Measurements from ENCODE around the gene SHMT1. TPM values are rescaled to one million over a fixed set of nuclear protein-coding genes. Genes with fewer than 3 reads are reported as not detected.
"Not testable (repeated sequence)": the region's sequence is repeated elsewhere in the genome, so short reads cannot be mapped to it uniquely, and the experiment has no call there.

SHMT1 gene
- 100 to 1,000 TPM in 3 of 4 donors, 10 to 100 TPM in 1; 75.9 to 128 (median 110) TPM for total RNA-seq

DNA sequence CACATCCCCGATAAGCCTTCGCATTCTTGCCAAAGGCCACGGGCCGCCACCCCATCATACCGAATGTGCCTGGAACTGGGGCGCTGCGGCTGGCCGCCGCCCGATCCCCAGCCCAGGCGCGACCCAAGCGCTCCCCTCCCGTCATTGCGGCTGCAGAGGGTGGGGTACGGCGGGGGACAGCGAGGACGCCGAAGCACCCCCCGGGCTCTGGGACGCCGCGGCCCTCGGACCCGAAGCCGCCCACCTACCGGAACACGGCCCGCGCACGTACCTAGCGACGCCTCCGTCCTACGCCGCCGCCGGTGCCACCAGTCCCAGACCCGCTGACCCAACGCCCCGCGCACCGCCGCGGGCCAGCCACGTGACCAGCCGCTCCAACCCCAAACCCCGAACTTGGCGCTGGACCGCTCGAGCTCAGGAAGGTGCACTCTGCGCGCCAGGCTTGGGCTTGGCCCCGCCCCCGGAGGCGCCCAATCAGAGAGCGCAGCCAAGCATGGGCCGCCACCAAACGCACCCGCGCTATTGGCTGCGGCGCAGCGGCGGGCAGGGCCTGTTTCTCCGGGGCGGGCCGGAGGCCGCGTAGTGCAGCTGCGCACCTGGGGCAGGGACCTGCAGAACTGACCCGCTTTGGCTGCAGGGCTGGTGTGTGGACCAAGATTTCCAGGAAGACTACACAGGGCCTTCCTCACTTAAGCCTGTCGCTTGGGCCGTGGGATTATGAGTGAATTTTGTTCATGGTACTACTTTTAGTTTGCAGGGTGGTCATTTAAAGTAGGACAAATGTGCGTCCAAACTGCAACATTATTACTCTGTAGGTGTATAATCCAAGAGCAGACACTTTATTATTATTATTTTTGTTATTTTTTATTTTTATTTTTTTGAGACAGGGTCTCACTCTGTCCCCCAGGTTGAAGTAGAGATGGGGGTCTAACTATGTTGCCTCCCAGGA lies at the start of gene SHMT1:
SHMT1 (minus strand) TSS at position 450 of the 949 bp plus-strand sequence. CDS start 7,569 bp downstream, outside the sequence.
- TF ChIP-seq CTCF (IDR thresholded peaks at IDR 0.05) (no peak), POLR2A (IDR thresholded peaks at IDR 0.05) (peak; percentile 73 to 81)
- Histone ChIP-seq H3K4me3 (peak within 1 kb of the TSS; percentile 63 to 95 (median 86)), H3K27me3 (no peaks in the 10 kb centered on the region), H3K4me1 (peaks cover 0 to 18% (median 2%) of the 10 kb centered on the region in 4 donors), H3K9me3 (no peaks in the 10 kb centered on the region), H3K27ac (peak within 1 kb of the TSS; percentile 75 to 88 (median 82)), H3K36me3 (peaks cover 0 to 11% (median 0%) of the 10 kb centered on the region in 3 donors)
- DNase-seq, result peak; percentile 93 to 98 (median 98)

DNA sequence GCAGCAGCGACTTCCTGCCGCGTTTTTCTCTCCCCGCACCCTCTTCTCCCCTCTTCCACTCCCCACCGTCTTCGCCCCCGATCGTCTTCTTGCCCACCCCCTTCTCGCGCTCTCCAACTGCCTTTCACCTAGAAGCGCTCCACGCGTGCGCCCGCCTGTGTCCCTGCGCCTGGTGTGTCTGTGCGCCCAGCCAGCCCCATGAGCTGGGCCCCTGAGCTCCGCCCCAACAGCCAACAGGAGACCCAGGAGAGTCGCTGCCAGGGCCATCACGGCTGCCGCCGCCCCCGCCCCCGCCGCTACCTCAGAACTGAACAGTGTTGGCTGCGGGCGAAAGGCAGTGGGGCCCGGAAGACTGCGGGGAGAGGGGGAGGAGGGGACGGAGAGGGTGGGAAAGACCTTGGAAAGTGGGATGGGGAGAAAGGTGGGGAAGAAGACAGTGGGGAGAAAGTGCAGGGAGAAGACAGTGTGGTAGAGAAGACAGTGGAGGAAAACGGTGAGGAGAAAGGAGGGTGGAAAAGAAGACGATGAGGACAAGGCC lies 48.7 kb upstream of the SHMT1 start:
- peak overlapping the region in 2 of 4 donors; percentile 59 to 73 for H3K27ac ChIP-seq
- not testable (repeated sequence) for DNase-seq, H3K4me1 ChIP-seq, H3K9me3 ChIP-seq, H3K27me3 ChIP-seq, H3K36me3 ChIP-seq
- H3K4me3 ChIP-seq, result peak overlapping the region; percentile 39 to 54 (median 43)

- DNase-seq, result peak in 1 of 3 donors; percentile 34
- H3K36me3 ChIP-seq, H3K27me3 ChIP-seq, H3K9me3 ChIP-seq, H3K4me1 ChIP-seq: not testable (repeated sequence)
- peak overlapping the region; percentile 39 to 54 (median 43) for H3K4me3 ChIP-seq
- H3K27ac ChIP-seq, result peak overlapping the region; percentile 59 to 82 (median 74)
These were observed 48.1 kb upstream of the SHMT1 start for GRCh38 chr17:18411377-18411864.

DNA sequence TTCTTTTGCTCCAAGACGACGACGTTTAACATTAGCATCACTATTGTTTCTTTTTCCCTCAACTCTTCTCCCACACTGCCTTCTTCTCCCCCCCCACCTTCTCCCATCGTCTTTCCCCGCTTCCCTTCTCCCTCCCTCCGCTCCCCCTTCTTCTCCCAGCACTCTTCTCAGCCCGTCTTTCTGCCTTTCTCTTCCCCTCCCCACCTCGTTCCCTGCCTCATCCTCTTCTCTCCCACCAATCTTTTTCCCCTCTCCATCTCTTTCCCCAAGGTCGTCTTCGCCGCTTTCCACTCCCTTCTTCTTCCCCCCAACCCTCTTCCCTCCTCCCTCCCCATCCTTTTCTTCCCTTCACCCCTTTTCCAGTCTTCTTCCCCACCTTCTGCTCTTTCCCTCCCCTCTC lies 47.4 kb upstream of the SHMT1 start:
- H3K4me1 ChIP-seq, H3K9me3 ChIP-seq, H3K36me3 ChIP-seq, DNase-seq, H3K27me3 ChIP-seq: not testable (repeated sequence)
- H3K27ac ChIP-seq, result peak overlapping the region in 1 of 4 donors; percentile 73
- H3K4me3 ChIP-seq, result peak overlapping the region in 1 of 4 donors; percentile 54

- not testable (repeated sequence) for H3K27ac ChIP-seq, H3K4me1 ChIP-seq, H3K36me3 ChIP-seq, H3K4me3 ChIP-seq, H3K9me3 ChIP-seq, H3K27me3 ChIP-seq, DNase-seq
These were observed 46.0 kb upstream of the SHMT1 start for GRCh38 chr17:18409321-18409720.

- DNase-seq, result not testable (repeated sequence)
These were observed 45.6 kb upstream of the SHMT1 start for GRCh38 chr17:18408906-18409305.

GRCh38 chr17:18403604-18404003 lies 40.3 kb upstream of the SHMT1 start:
- not testable (repeated sequence) for H3K27ac ChIP-seq, H3K4me3 ChIP-seq, DNase-seq, H3K4me1 ChIP-seq, H3K9me3 ChIP-seq, H3K36me3 ChIP-seq, H3K27me3 ChIP-seq

More at GRCh38 chr17:18408906-18409305, 45.6 kb upstream of the SHMT1 start:
- not testable (repeated sequence) for H3K36me3 ChIP-seq, H3K4me1 ChIP-seq, H3K27ac ChIP-seq, H3K9me3 ChIP-seq, H3K27me3 ChIP-seq, H3K4me3 ChIP-seq

DNA sequence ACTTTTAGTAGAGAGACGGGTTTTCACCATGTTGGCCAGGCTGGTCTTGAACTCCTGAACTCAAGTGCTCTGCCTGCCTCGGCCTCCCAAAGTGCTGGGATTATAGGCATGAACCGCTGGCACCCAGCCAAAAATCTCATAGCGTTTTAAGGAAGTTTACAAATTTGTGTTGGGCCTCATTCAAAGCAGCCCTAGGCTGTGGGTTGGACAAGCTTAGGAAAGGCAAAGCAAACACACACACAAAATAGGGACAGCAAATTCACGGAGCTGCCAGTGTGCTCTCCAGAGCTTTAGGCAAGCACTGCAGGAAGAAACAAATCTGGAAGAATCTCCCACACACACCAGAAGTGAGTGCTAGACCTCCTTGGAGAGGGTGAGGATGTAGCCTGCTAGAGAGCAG lies 39.8 kb upstream of the SHMT1 start:
- not testable (repeated sequence) for H3K4me1 ChIP-seq, H3K9me3 ChIP-seq, H3K36me3 ChIP-seq, H3K27me3 ChIP-seq, H3K4me3 ChIP-seq, H3K27ac ChIP-seq
- DNase-seq, result peak in 2 of 3 donors; percentile 35 to 48

DNA sequence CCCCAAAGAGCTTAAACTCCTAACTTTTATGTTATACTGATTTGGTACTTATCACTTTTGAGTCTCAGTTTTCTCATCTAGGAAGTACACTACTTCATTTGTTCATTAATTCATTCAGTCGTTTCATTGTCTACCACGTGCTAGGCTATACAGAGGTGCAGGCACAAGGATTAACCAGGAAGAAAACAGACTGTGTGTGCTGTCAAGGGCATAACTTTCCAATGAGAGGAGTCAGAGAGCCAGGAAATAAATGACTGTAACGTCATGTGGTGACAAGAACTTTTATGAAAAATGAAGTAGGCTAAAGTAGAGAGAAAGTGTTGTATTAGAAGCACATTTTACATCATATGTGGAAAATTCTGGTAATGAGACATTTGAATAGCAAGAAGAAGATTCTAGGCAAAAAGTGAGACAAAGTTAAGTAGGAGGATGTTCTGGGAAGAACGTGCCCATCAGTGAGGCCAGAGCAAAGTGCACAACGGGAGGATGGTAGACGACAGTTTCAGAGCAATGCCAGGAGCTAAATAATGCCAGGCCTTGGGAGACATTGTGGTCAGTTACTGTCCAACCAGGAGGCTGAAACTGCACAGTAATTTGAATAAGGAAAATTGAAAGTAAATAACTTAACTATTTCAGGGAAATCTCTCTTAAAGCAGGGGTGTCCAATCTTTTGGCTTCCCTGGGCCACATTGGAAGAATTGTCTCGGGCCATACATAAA lies 38.7 kb upstream of the SHMT1 start:
- not testable (repeated sequence) for DNase-seq, H3K9me3 ChIP-seq, H3K36me3 ChIP-seq, H3K27ac ChIP-seq, H3K4me1 ChIP-seq, H3K4me3 ChIP-seq, H3K27me3 ChIP-seq

- not testable (repeated sequence) for H3K9me3 ChIP-seq, H3K27me3 ChIP-seq, H3K36me3 ChIP-seq, H3K4me1 ChIP-seq, H3K27ac ChIP-seq, H3K4me3 ChIP-seq, DNase-seq
These were observed 25.4 kb upstream of the SHMT1 start for GRCh38 chr17:18388728-18389127.

GRCh38 chr17:18388266-18388665 lies 24.9 kb upstream of the SHMT1 start:
- DNase-seq, H3K9me3 ChIP-seq, H3K27ac ChIP-seq, H3K4me1 ChIP-seq, H3K36me3 ChIP-seq, H3K27me3 ChIP-seq, H3K4me3 ChIP-seq: not testable (repeated sequence)

DNA sequence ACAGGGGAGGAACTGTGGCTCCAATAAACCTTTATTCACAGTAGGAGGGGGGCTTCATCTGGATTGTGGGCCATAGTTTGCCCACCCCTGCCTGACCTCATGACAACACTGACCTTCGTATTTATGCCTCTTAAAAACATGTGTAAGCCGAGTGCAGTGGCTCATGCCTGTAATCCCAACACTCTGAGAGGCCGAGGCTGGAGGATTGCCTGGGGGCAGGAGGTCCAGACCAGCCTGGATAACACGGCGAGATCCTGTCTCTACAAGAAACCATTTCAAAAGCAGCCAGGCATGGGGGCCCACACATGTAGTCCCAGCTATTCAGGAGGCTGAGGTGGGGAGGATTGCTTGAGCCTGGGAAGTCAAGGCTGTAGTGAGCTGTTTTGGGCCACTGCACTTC lies 24.2 kb upstream of the SHMT1 start:
- DNase-seq, H3K36me3 ChIP-seq, H3K9me3 ChIP-seq, H3K4me1 ChIP-seq, H3K4me3 ChIP-seq, H3K27ac ChIP-seq, H3K27me3 ChIP-seq: not testable (repeated sequence)

GRCh38 chr17:18384271-18384670 lies 20.9 kb upstream of the SHMT1 start:
- H3K4me1 ChIP-seq, H3K9me3 ChIP-seq, H3K4me3 ChIP-seq, H3K27ac ChIP-seq, DNase-seq, H3K27me3 ChIP-seq, H3K36me3 ChIP-seq: not testable (repeated sequence)

Measured in Peyer's patch (tissue), 4 donors.